GM12801 (cell line): ENCODE measurements around the gene GALE.

Source experiments
- TF ChIP-seq, protein P1 (sequence below): IDR thresholded peaks from one replicate; pipeline ENCODE4 v1.5.1; 2011; ENCODE audit warnings: control low read depth; ENCODE audit not compliant: insufficient read length; ENCODE audit errors: extremely low read depth

The GALE gene

DNA sequence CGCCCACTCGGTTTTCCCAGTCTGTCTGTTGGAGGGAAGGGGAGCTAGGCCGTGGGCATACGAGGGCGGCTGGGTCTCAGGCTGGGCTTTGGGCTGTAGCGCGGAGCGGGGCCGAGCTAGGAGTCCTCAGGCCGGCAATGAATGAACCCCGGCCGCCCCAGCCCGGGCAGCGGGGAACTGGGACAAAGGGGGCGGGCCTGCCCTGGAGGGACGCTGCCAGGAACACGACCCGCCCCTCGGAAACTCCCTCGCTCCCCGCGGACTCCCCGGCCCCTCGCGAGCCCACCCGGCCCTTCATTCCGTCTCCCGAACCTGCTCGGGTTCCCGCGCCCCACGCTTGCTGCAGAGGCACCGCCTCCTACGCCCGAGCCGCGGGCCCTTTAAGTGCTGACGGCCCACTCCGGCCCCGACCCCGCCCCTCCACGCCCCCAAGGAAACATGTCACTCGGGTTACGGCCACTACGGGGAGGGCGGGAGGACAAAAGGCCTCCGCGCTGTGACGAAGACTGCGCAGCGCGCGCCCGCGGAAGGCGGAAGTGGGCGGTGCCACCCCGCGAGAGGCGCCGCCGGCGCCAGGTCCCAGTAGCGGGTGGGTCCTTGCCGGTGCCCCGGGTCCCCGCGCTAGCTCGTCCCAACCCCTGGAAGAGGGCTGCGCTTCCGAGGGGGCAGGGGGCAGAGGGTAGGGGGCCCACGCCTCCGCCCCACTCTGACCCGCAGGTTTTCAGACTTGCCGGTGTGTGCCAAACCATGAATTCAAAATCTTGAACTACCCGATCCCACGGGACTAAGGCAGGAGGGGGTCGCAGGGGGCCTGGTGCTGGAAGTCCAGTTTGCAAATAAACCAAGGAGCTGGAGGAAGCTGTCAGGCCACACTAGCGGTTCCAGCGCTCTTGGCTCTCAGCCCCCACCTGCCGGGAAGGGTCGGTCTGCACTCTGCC is at the start of gene GALE:
GALE (minus strand) TSS at position 355 of the 938 bp plus-strand sequence. CDS start 1,747 bp downstream, outside the sequence.
- TF ChIP-seq, protein P1, sequence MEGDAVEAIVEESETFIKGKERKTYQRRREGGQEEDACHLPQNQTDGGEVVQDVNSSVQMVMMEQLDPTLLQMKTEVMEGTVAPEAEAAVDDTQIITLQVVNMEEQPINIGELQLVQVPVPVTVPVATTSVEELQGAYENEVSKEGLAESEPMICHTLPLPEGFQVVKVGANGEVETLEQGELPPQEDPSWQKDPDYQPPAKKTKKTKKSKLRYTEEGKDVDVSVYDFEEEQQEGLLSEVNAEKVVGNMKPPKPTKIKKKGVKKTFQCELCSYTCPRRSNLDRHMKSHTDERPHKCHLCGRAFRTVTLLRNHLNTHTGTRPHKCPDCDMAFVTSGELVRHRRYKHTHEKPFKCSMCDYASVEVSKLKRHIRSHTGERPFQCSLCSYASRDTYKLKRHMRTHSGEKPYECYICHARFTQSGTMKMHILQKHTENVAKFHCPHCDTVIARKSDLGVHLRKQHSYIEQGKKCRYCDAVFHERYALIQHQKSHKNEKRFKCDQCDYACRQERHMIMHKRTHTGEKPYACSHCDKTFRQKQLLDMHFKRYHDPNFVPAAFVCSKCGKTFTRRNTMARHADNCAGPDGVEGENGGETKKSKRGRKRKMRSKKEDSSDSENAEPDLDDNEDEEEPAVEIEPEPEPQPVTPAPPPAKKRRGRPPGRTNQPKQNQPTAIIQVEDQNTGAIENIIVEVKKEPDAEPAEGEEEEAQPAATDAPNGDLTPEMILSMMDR, result no peak

DNA sequence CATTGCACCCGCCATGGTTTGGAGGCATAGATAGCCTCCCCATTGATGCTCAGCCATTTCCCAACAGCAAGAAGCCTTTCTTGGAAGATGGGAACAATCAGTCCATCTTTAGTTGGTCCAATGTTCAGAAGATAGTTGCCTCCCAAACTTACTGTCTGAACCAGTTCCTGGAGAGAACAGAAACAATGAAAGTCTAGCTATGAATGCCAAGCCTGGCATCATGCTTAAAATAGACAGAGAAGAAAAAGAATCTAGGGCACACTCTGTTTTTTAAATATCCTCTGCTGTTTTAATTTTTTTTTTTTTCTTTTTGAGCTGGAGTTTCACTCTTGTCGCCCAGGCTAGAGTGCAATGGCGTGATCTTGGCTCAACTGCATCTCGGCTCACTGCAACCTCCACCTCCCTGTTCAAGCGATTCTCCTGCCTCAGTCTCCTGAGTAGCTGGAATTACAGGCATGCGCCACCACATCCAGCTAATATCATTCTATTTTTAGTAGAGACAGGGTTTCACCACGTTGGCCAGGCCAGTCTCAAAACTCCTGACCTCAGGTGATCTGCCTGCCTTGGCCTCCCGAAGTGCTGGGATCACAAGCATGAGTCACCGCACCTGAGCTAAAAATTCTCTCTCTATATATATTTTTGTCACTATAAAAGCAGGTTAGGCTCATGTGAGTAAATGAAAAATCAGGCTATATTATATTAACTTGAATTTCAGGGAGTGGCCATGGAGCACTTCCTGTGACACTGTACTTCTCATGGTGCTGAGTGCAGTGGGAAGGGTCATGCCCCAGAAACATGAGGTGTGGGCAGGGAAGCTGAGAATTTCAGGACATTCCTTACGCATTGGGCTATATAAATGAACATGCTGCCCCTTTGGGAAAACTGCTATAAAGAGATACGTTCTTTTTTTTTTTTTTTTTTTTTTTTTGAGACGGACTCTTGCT is 48.4 kb upstream of the GALE start:
- TF ChIP-seq, protein P1, result no peak

DNA sequence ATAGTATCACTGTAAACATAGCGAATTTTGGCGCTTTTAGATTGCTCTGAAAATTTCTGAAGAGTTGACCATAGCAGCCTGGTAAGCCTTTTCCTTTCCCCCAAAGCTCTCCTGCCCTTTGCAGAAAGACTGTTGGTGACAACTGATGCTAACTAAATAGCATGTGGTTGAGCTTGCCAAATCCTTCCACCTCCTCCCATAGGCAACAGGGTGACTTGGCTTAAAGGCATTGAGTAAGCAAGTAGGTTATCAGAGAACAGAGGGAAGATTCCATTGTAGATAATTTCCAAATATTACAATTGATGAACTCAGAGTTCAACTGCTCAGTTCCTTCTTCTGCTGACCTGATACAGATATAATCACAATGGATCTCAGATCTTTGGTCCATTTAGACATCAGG is 44.6 kb upstream of the GALE start:
- TF ChIP-seq, protein P1, result no peak

DNA sequence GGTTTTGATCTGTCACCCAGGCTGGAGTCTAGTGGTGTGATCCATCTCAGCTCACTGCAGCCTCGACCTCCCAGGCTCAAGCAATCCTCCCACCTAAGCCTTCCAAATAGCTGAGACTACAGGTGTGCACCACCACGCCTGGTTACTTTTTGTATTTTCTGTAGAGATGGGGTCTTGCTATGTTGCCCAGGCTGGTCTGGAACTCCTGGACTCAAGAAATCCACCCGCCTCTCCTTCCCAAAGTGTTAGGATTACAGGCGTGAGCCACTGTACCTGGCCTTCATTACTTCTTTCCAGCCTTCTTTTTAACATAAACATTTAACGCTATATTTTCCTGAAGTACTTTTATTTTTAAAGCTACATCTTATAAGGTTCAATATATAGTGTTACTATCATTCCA is 43.1 kb upstream of the GALE start:
- TF ChIP-seq, protein P1, result no peak

DNA sequence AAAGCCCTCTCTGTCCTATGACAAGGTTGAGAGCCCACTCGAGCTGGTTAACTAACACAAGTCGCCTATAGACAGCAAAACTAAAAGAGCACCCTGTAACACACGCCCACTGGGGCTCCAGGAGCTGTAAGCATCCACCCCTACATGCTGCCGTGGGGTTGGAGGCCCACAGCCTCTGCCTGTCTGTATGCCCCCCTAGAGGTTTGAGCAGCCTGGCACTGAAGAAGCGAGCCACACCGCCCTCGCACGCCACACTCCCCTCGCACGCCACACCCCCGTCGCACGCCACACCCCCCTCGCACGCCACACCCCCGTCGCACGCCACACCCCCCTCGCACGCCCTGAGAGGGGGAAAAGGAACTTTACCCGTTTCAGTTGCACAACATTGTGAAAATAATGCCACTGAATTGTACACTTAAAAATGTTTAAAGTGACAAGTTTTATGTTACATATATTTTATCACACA is 37.9 kb upstream of the GALE start:
- TF ChIP-seq, protein P1, result no peak

DNA sequence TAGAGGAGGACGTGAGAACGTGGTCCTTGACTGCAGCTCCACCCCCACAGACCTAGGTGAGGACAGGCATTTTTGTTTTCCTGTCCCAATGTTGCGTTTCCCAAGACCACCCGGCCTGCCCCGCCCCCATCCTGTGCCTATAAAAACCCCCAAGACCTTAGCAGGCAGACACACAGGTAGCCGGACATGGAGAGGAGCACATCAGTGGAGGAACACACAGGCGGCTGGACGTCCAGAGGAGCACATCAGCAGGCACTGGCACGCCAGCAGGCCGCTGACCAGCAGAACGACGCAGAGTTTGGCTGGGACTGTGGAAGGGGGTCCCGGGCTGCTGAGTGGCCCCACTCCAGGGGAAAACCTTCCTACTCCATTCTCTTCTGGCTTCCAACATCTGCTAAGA is 37.4 kb upstream of the GALE start:
- TF ChIP-seq, protein P1, result no peak

DNA sequence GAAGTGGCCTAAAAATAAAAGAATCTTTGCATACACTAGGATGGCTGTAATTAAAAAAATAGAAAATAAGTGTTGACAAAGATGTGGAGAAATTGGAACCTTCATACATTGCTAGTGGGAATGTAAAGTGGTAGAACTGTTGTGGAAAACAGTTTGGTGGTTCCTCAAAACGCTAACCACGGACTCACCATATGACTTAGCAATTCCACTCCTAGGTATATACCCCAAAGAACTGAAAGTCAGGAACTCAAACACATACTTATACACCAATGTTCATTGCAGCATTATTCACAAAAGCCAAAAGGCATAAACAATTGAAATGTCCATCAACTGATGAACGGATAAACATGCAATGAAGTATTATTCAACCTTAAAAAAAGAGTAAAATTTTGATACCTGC is 35.5 kb upstream of the GALE start:
- TF ChIP-seq, protein P1, result no peak
